Neuronal stem cell (in vitro differentiated cells): ENCODE measurements around the gene HRH1.

Source experiments
- DNase-seq: peaks from one replicate; pipeline ENCODE4 v3.0.0-alpha.2; 2013; ENCODE audit warnings: low spot score
- H2AFZ ChIP-seq: one replicate; pipeline ENCODE4 v1.6.1; 2013; ENCODE audit warnings: mild to moderate bottlenecking, low read length, inconsistent platforms
- H2AK5ac ChIP-seq: 2 replicates; pipeline ENCODE4 v1.6.1; 2013; ENCODE audit warnings: low read depth, mild to moderate bottlenecking, inconsistent platforms, low read length, moderate library complexity, mixed read lengths
- H2BK120ac ChIP-seq: 2 replicates; pipeline ENCODE4 v1.6.1; 2013; ENCODE audit warnings: low read depth, mild to moderate bottlenecking, inconsistent platforms, low read length, moderate library complexity, mixed read lengths
- H2BK12ac ChIP-seq: one replicate; pipeline ENCODE4 v1.6.1; 2013; ENCODE audit warnings: low read length, inconsistent platforms
- H2BK15ac ChIP-seq: 2 replicates; pipeline ENCODE4 v1.6.1; 2013; ENCODE audit warnings: mild to moderate bottlenecking, low read length, inconsistent platforms, mixed read lengths
- H2BK5ac ChIP-seq: one replicate; pipeline ENCODE4 v1.6.1; 2013; ENCODE audit warnings: inconsistent platforms, mild to moderate bottlenecking, low read length, moderate library complexity
- H3K14ac ChIP-seq: one replicate; pipeline ENCODE4 v1.6.1; 2013; ENCODE audit warnings: low read length, inconsistent platforms
- H3K18ac ChIP-seq: 2 replicates; pipeline ENCODE4 v1.6.1; 2013; ENCODE audit warnings: low read length, inconsistent platforms
- H3K23ac ChIP-seq: 2 replicates; pipeline ENCODE4 v1.6.1; 2013; ENCODE audit warnings: low read depth, mild to moderate bottlenecking, mixed read lengths, low read length, inconsistent platforms; ENCODE audit not compliant: poor library complexity
- H3K27ac ChIP-seq: replicated peaks from 3 replicates; pipeline ENCODE4 v1.5.1; 2013; ENCODE audit warnings: low read length, inconsistent platforms
- H3K27me3 ChIP-seq, 3 experiments: 2 replicates each; pipeline ENCODE4 v1.6.1; 2013; ENCODE audit warnings: low read length in 3 of 3, mild to moderate bottlenecking in 2 of 3, inconsistent platforms in 1 of 3, low read depth in 1 of 3, mixed read lengths in 1 of 3, moderate library complexity in 1 of 3; ENCODE audit not compliant: control insufficient read depth in 3 of 3, insufficient read depth in 3 of 3
- H3K36me3 ChIP-seq, 2 donors: replicated peaks in 1 of 2; 2 replicates each; pipeline ENCODE4 v1.6.1; 2013; ENCODE audit warnings: low read length in 2 of 2; ENCODE audit not compliant: control insufficient read depth in 2 of 2, insufficient read depth in 2 of 2
- H3K4ac ChIP-seq: 2 replicates; pipeline ENCODE4 v1.6.1; 2013; ENCODE audit warnings: inconsistent platforms, mild to moderate bottlenecking, low read length, moderate library complexity
- H3K4me1 ChIP-seq, 2 donors: 1 replicate in 1 of 2; 2 replicates in 1 of 2; pipeline ENCODE4 v1.6.1; 2013; ENCODE audit warnings: low read length in 2 of 2, low read depth in 1 of 2; ENCODE audit not compliant: control insufficient read depth in 2 of 2, insufficient read depth in 1 of 2
- H3K4me2 ChIP-seq: one replicate; pipeline ENCODE4 v1.6.1; 2013; ENCODE audit warnings: mild to moderate bottlenecking, low read length, inconsistent platforms; ENCODE audit not compliant: insufficient read depth, poor library complexity, severe bottlenecking
- H3K4me3 ChIP-seq, 2 donors: 2 replicates each; pipeline ENCODE4 v1.5.1; 2013; ENCODE audit warnings: low read length in 2 of 2, mild to moderate bottlenecking in 2 of 2, inconsistent platforms in 1 of 2, moderate library complexity in 1 of 2
- H3K79me1 ChIP-seq: one replicate; pipeline ENCODE4 v1.6.1; 2013; ENCODE audit warnings: low read depth, mild to moderate bottlenecking, inconsistent platforms, low read length, moderate library complexity
- H3K9ac ChIP-seq: one replicate; pipeline ENCODE4 v1.6.1; 2013; ENCODE audit warnings: mild to moderate bottlenecking, low read depth, low read length, inconsistent platforms; ENCODE audit not compliant: poor library complexity
- H3K9me3 ChIP-seq, 2 donors: replicated peaks in 1 of 2; 2 replicates each; pipeline versions ENCODE3 to v1.6.1; 2013; ENCODE audit warnings: low read length in 2 of 2, mild to moderate bottlenecking in 2 of 2, inconsistent platforms in 1 of 2, low read depth in 1 of 2, mixed read lengths in 1 of 2, moderate library complexity in 1 of 2; ENCODE audit not compliant: control insufficient read depth in 2 of 2, insufficient read depth in 1 of 2
- H4K8ac ChIP-seq: one replicate; pipeline ENCODE4 v1.6.1; 2013; ENCODE audit warnings: low read depth, mild to moderate bottlenecking, inconsistent platforms, low read length, moderate library complexity
- H4K91ac ChIP-seq: one replicate; pipeline ENCODE4 v1.6.1; 2013; ENCODE audit warnings: low read length, low read depth, mild to moderate bottlenecking, inconsistent platforms; ENCODE audit not compliant: poor library complexity
- WGBS, 2 donors: extraction: QIAGEN DNeasy Blood & Tissue Kit; methylation state at CpG; one replicate each; pipeline ENCODE4 v1.1.7; 2013; ENCODE audit warnings: missing lambda C conversion rate in 2 of 2, mixed read lengths in 1 of 2; ENCODE audit not compliant: insufficient read length in 2 of 2, insufficient replicate concordance in 1 of 2; ENCODE audit errors: extremely low coverage in 2 of 2; 5-methylcytosine and 5-hydroxymethylcytosine counted together

The HRH1 gene

DNA sequence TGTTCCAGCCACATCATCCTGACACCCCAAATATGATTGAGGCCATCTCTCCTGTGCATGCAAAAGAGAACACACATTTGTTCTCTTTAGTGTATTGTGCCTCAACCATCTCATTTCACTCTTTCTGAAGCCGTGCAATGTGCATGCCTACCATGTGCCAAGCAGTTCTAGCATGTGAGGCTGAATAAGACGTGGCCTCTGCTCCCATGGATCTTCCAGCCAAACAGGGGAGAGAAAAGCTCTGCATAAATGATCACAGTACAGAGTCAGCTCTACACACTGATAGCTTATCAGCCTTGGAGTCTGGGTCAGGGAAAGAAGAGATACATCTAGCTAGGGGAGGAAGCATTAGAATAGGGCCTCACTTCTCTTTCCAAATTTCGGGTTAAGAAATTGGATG, 69.7 kb downstream of the HRH1 start:
- H2BK120ac ChIP-seq: no peak overlapping the region
- H3K4me3 ChIP-seq: no peak overlapping the region
- no peaks in the 10 kb centered on the region for H3K79me1 ChIP-seq
- H3K18ac ChIP-seq: no peak overlapping the region
- no peak overlapping the region for H3K14ac ChIP-seq
- H3K36me3 ChIP-seq: no peaks in the 10 kb centered on the region
- no peaks in the 10 kb centered on the region for H3K9me3 ChIP-seq
- H3K27me3 ChIP-seq: peaks cover 0 to 3% (median 0%) of the 10 kb centered on the region in 3 experiments
- H3K4me1 ChIP-seq: no peaks in the 10 kb centered on the region
- H3K23ac ChIP-seq: no peak overlapping the region
- H2AFZ ChIP-seq: no peak overlapping the region
- H3K9ac ChIP-seq: no peak overlapping the region
- no peak overlapping the region for H2BK5ac ChIP-seq
- H3K4ac ChIP-seq: no peak overlapping the region
- H4K91ac ChIP-seq: no peak overlapping the region
- no peak overlapping the region for H3K4me2 ChIP-seq
- DNase-seq: no peak
- H2BK15ac ChIP-seq: no peak overlapping the region
- H2BK12ac ChIP-seq: no peak overlapping the region
- H3K27ac ChIP-seq: no peak overlapping the region
- WGBS, 2 donors: no CpG with 5 or more reads among the region's 3 CpGs
- H2AK5ac ChIP-seq: no peak overlapping the region
- H4K8ac ChIP-seq: no peak overlapping the region

- Histone ChIP-seq H3K4ac (no peak overlapping the region), H3K14ac (no peak overlapping the region), H3K36me3 (no peaks in the 10 kb centered on the region), H3K27ac (no peak overlapping the region), H4K91ac (no peak overlapping the region), H3K4me2 (no peak overlapping the region), H3K18ac (no peak overlapping the region), H3K79me1 (no peaks in the 10 kb centered on the region), H3K23ac (no peak overlapping the region), H2BK5ac (no peak overlapping the region), H3K9ac (no peak overlapping the region), H3K4me3 (no peak overlapping the region), H3K27me3 (peaks cover 0 to 3% (median 0%) of the 10 kb centered on the region in 3 experiments), H3K4me1 (no peaks in the 10 kb centered on the region), H3K9me3 (no peaks in the 10 kb centered on the region), H2BK120ac (no peak overlapping the region), H2AK5ac (no peak overlapping the region), H2AFZ (no peak overlapping the region), H4K8ac (no peak overlapping the region), H2BK12ac (no peak overlapping the region), H2BK15ac (no peak overlapping the region)
- WGBS, 2 donors: no CpG with 5 or more reads among the region's 3 CpGs
- no peak for DNase-seq
These were observed 70.6 kb downstream of the HRH1 start for GRCh38 chr3:11224870-11225229.

GRCh38 chr3:11226042-11226370, 71.7 kb downstream of the HRH1 start:
- no peak overlapping the region for H3K4me2 ChIP-seq
- no peaks in the 10 kb centered on the region for H3K4me1 ChIP-seq
- peak overlapping the region; percentile 27 for H2AFZ ChIP-seq
- peaks cover 0 to 1% of the 10 kb centered on the region in 2 donors for H3K9me3 ChIP-seq
- no peak overlapping the region for H3K14ac ChIP-seq
- no peak overlapping the region for H2AK5ac ChIP-seq
- H3K9ac ChIP-seq: no peak overlapping the region
- H3K4me3 ChIP-seq: no peak overlapping the region
- H2BK120ac ChIP-seq: no peak overlapping the region
- H3K27me3 ChIP-seq: no peaks in the 10 kb centered on the region
- H3K36me3 ChIP-seq: no peaks in the 10 kb centered on the region
- no CpG with 5 or more reads among the region's 6 CpGs for WGBS, 2 donors
- no peaks in the 10 kb centered on the region for H3K79me1 ChIP-seq
- H2BK12ac ChIP-seq: no peak overlapping the region
- no peak overlapping the region for H3K18ac ChIP-seq
- no peak overlapping the region for H4K91ac ChIP-seq
- no peak overlapping the region for H3K23ac ChIP-seq
- no peak overlapping the region for H4K8ac ChIP-seq
- no peak overlapping the region for H2BK5ac ChIP-seq
- no peak overlapping the region for H3K4ac ChIP-seq
- no peak overlapping the region for H3K27ac ChIP-seq
- H2BK15ac ChIP-seq: no peak overlapping the region
- no peak for DNase-seq

DNA sequence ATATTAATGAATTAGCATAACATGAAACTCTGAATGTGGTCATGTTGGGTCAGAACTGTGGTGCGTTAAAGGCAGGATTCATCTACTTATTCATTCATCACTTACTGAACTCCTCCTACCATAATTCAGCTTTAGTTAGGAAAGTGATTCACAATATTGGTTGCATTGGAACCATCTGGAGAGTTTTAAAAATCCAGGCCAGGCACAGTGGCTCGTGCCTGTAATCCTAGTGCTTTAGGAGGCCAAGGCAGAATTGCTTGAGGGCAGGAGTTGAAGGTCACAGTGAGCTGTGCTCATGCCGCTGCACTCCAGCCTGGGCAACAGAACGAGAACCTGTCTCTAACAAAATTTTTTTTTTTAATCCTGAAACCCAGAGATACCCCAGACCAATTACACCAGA, 73.7 kb downstream of the HRH1 start:
- no peak overlapping the region for H3K9ac ChIP-seq
- H2BK12ac ChIP-seq: no peak overlapping the region
- WGBS, 2 donors: no CpG with 5 or more reads among the region's 4 CpGs
- no peak overlapping the region for H3K4me2 ChIP-seq
- H3K9me3 ChIP-seq: peaks cover 0 to 1% of the 10 kb centered on the region in 2 donors
- no peak overlapping the region for H3K4me3 ChIP-seq
- no peak overlapping the region for H3K14ac ChIP-seq
- H3K4ac ChIP-seq: no peak overlapping the region
- no peak overlapping the region for H3K18ac ChIP-seq
- H3K79me1 ChIP-seq: no peaks in the 10 kb centered on the region
- H2BK120ac ChIP-seq: no peak overlapping the region
- no peak overlapping the region for H2BK5ac ChIP-seq
- no peaks in the 10 kb centered on the region for H3K36me3 ChIP-seq
- no peak overlapping the region for H2AK5ac ChIP-seq
- H3K27ac ChIP-seq: no peak overlapping the region
- no peak overlapping the region for H4K8ac ChIP-seq
- no peak overlapping the region for H2BK15ac ChIP-seq
- no peaks in the 10 kb centered on the region for H3K27me3 ChIP-seq
- no peak overlapping the region for H4K91ac ChIP-seq
- H3K4me1 ChIP-seq: no peaks in the 10 kb centered on the region
- H3K23ac ChIP-seq: no peak overlapping the region
- no peak for DNase-seq
- no peak overlapping the region for H2AFZ ChIP-seq
